ENCODE data around the gene FCHO2.

Gene FCHO2

DNA sequence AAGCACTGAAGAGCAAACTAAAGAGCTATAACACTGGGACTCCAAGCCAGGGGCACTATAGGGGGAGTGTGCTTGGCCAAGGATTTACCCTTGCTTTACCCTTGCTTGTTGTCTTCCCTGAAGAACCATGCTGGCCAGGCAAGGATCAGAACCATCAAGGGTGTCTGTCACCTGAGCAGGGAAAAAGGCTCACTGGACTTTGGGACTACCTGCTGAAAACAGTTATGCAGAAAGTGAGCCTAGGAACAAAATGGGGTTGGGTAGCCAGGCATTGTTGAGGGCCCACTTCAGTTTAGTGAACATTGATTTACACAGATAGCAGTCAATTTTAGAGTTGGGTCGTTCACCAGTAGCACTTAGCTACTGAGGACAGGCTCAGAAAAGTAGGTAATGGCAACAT lies 156.5 kb downstream of the FCHO2 start:
- no peak for DNase-seq (ENCODE audit: low read depth)

DNA sequence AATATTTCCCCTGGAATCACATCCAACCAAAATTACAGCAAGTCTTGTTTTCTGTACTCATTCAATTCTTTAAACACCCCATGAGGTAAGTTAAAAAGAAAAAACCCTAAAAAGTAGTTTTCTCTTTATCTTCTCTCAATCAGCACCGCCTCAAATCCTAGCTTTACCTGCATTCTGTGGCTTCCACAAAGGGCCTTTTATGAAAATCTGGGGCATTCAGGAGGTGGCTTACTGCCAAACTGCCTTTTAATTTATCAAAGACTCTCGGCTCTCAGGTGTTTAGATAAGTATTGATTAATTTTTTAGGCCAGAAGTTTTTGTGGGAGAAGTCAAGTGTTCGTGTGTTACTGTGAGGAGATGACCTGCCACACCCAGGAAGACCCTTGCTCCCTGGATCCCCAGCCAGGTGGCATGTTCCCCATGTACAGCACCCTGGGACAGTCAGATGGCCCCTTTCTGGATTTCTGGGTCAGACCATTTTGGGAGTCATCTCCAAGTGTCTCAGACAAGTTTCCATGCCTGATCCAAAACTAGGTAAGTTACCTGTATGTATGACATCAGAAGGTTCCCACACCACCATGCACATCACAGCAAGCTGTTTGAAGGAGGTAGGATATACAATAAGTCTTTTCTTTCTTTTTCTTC lies 158.3 kb downstream of the FCHO2 start:
- DNase-seq (ENCODE audit: low read depth) = no peak

DNA sequence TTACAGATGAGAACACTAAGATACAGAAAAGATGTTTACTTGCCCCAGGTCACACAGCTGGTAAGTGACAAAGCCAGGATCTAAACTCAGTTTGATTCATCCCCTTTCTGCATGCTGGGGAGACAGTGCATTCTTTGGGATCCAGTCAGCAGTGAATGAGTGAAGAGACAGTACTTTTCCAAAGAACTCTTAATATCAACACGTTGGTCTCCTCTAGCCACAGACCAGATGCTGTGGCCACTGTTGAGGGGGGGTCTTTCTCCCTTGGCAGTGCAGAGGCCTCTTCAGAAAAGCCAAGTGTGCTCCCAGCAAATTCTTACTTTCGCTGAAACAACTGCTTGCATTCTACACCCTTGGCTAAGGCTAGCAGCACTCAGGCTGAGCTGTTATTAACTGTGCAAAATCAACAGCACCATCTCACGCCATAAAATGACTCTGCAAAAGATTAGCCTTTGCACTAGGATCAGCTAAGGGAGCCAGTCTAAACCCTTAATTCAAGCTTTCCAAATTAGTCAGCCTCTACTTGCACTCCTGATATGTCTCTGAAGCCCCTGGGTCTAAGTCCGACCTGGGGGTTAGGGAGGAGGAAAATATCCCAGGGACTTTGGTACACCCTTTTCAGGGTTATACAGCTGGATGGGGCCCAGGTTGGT lies 159.7 kb downstream of the FCHO2 start:
- peak; percentile 91 for DNase-seq (ENCODE audit: low read depth)

DNA sequence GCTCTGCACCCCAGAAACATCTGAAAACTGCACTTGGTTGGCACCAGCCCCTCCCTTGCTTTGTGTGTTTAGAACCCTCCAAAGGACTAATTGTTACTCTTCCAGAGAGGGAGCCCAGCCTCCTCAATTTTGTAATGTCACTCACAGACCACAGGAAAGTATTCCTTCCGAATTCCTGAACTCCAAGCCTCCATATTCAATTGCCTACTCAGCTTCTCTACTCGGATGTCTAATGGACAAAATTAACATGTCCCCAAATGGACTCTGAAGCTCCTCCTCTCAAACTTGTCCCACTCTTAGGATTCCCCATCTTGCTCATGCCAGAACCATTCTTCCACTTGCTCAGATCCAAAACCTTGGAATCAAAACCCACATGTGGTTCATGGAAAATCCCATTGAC lies 160.7 kb downstream of the FCHO2 start:
- DNase-seq (ENCODE audit: low read depth) = no peak

DNA sequence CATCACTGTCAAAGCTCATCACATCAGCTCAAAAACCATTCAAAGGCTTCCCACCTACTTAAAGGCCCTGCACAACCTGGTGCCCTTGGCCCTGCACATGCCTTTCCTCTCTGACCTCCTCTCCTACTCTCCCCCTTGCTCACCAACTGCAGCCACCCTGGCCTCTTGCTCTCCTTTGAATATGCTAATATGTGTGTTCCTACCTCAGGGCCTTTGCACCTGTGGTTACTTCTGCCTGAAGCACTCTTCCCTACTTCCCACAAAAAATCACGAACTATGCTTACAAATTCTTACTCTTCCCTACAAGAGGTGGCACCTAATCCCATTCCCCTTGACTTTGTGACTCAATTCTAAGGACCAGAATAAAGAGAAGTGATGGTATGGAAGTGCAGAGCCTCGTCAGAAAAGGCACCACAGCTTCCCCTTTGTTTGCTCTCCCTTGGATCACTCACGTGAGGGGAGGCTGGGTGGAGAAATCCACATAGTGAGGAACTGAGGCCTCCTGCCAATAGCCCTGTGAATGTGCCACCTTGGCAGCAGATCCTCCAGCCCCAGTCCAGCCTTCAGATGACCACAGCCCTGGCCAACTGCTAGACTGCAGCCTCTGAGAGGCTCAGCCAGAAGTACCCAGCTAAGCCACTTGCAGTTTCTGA lies 161.4 kb downstream of the FCHO2 start:
- DNase-seq (ENCODE audit: low read depth) = no peak

DNA sequence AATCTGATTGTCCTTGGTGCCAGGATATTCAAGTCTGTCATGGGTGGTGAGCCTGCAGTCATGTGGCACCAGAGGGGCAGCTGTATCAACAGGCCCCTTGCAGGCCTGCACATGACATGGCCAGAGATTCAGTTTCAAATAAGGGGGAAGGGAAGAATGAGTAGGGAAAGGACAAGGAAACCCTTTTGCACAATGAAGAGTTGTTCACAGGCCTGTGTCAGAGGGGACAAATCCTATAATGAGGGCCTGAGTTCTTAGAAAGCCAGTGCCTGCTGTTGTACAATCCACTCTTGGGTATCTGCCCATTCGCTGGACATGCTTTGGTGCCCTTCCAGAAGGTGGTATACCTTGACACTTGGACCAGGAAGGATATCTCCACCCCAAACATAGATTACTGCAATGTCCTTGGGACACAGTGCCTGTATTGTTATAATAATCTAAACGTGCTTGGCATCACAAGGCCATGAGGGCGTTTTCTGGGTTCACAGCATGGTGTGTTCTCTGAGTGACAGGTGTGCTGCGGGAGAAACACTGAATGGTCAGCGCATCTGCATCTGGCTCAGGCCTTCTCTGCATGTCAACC lies 162.6 kb downstream of the FCHO2 start:
- no peak for DNase-seq (ENCODE audit: low read depth)

DNA sequence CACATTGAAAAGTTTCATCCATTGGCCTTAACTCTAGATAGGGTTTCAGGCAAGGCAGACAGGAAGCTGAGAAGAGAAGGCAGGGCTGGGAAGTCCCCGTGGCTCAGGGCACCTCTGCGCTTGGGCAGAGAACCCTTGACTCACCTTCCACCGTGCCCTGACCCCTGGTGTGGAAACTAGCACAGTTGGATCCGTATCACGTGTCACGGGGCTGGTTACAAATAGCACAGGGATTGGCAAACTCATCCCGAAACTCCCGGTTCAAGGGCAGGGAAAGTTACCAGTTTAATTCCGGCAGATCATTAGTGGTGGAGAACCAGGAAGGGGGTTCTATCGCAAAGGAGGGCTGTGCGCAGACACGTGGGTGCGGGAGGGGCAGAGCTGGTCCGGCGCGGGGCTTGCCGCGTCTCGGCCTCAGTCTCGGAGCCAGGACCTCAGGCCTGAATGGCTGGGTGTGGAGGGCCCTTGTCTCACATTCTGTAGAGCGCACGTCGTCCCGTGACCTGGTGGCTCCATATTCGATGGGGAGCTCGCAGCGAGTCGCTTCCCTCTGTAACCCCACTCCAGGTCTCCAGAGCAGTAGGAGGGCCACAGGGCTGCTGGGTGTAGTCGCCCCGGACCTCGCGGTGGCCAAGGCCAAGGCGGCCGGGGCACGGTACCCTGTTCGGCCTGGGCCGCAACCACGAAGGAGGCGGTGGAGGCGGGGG lies 163.8 kb downstream of the FCHO2 start:
- peak; percentile 10 for DNase-seq (ENCODE audit: low read depth)

DNA sequence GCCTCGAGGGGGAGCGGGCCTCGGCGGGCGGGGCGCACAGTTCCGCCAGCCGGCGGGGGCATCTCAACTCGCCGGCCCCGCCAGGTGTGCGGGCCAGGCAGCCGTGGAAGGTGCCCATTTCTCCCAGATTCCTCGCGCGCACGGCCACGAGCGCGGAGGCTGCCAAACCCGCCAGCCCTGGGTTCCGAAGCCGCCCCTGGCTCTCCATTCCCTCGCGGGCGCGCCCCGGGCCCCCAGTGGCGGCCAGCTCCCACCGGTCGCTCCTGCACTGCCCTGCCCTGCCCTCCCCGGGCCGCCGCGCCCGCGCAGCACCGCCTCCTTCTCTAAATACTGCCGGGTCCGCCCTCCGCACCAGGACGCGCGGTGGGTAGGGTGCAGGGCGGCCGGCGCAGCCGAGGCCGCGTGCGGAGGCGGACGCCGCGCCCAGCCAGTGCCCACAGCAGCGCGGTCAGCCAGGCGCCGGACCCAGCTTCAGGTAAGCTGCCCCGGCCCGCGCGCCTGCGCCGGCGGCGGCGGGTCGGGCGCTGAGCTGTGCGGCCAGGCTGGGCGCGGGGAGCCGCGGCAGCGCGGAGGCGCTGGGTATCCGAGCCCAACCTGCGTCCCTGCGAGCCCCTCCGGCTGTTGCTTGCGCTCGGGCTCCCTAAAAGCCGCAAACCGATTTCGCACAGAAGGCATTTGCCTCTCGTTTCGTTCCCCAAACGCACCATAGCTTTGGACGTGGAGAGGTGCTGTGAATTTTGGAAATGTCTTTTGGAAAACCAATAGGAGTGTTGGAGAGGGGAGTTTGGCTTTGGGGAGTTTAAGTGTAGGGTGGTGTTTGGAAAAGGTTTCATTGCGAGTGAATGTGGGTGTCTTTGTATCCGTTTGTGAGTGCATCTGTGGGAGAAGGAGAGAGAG lies 164.6 kb downstream of the FCHO2 start, which contains the start of gene TMEM171:
Gene TMEM171, plus strand, starts transcription at position 354 of the 897 bp plus-strand sequence. CDS start 2,799 bp downstream, outside the sequence.
- DNase-seq (ENCODE audit: low read depth) = peak; percentile 65

DNA sequence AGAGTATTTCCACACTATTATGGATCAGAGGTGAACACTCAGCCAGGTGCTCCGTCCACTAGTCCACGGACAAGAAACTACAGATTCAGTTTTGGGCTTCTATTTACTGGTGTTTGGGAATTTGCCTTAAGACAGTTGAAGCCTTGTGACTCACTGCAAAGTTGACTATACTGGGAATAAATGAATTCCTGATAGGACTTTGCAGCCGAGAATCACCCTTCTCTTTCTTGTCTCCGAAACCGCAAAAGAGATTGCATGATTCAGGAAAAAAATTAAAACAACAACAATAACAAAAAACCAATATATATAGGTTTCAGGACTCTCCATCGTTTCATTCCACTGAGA lies 165.2 kb downstream of the FCHO2 start:
- peak; percentile 60 for DNase-seq (ENCODE audit: low read depth)

DNA sequence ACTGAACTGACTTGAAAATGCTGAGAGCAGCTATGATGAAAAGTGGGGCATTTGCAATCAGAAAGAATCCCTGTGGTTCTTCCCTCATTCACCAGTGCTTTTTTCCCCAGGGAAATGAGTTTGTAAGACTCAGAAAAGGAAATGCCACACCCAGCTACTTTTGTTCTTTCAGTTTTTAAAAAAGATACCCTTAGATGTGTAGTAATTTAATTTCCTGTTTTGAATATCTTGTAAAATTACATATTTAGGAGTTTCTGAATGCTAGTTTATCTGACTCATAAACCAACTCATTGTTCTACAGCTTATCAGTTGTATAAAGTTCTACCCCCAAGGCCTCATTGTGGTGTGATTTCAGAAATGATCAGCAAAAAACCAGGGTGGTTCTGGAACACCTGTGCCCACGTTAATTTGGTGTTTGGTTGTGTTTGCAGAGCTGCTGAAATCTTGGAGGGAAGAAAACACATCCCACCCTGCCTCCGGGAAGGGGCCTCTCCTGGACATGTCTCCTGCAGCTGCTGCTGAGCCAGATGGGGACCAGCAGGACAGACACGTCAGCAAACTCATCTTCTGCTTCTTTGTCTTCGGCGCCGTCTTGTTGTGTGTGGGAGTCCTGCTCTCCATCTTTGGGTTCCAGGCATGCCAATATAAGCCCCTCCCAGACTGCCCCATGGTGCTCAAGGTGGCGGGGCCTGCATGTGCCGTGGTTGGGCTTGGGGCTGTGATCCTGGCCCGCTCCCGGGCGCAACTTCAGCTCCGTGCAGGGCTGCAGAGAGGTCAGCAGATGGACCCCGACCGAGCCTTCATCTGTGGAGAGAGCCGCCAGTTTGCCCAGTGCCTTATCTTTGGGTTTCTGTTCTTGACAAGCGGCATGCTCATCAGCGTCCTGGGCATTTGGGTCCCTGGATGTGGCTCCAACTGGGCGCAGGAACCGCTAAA lies 167.3 kb downstream of the FCHO2 start:
- peak; percentile 76 for DNase-seq (ENCODE audit: low read depth)

DNA sequence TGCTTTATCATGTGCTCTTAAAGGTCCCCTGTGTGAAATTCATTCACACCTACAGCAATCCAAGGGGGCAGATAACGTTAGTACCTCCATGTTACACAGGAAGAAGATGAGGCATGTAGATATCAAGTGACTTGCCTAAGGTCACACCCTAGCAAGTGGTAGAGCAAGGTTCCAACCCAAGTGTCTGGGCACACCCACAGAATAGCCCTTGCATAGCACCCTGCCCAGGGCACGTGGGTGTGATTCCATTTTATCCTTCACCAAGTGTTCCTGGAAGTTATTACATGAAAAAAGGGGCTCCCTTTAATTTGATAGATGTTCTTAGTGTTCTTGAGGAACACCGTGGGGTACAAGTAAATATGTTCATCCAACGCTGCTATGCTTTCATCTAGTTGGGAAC lies 169.4 kb downstream of the FCHO2 start:
- DNase-seq (ENCODE audit: low read depth) = no peak

DNA sequence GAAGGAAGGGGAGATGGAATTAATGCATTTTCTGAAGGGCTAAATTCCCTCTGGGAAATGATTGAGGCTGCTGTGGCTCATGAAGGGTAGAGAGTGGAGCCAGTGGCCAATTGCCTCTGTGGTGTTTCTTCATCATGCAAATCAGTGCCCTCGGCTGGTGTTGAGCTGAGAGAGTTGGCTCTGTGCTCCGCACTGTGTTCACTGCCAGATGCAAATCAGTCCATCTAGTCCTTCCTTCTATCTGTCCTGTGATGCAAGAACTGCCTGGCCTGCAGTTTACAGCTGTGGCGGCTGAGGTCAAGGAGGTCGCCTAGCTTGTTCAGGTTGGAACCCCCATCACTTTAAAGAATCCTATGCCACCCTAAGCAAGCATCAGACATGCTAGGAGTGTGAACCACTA lies 170.5 kb downstream of the FCHO2 start:
- DNase-seq (ENCODE audit: low read depth) = no peak

DNA sequence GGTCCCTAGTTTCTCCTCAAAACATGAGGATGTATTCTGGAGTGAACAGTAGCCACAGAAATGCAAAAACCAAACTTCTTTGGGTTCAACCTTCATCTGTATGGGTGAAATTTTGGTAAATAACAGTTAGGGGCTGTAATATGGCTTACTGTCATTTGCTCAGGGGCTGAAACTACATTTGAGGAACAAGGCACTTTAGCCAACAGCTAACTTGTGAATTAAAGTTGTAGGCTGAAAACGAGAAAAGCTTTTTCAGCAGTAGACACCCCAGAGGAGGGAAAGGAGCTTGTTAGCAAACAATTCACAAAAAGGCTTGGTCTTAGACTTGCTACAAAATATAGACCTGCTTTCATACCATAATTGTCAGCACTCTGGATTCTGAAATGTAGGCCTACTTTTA lies 171.1 kb downstream of the FCHO2 start:
- DNase-seq (ENCODE audit: low read depth) = no peak

DNA sequence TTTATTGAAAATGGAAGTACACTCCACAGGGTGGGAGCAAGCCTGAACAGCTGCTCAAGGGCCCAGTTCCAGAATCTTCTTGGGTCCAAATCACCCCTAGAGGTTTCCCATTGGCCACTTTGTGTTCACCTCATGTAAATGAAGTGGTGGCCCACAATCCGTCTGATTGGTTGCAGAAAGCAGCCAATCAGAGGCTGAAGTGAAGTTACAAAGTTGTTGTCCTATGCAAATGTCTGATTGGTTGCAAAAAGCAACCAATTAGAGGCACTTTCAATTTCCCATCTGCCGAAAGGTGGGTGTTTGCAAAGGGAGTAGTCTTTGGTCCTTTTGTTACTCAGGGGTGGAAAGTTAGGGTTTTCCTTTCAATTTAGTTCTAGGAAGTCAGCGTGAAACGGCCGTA lies 173.3 kb downstream of the FCHO2 start:
- DNase-seq (ENCODE audit: low read depth) = no peak

DNA sequence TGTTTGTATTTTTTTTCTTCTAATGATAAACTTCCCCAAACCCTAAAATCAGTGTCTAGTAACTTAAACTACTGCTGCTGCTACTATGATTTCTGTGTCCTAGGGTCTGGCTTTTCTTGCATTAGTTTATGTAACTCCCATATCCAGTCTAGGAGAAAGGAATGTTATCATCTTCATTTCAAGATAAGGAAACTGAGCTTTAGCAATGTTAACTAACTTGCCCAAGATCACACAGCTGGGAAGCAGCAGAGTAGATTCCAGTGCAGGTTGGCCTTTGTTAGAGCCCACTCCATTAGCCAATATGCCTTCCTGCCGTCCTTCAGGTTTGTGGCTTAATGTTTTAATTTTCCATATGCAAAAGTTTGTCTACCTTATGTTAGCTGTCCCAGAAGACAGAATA lies 175.0 kb downstream of the FCHO2 start:
- no peak for DNase-seq (ENCODE audit: low read depth)

DNA sequence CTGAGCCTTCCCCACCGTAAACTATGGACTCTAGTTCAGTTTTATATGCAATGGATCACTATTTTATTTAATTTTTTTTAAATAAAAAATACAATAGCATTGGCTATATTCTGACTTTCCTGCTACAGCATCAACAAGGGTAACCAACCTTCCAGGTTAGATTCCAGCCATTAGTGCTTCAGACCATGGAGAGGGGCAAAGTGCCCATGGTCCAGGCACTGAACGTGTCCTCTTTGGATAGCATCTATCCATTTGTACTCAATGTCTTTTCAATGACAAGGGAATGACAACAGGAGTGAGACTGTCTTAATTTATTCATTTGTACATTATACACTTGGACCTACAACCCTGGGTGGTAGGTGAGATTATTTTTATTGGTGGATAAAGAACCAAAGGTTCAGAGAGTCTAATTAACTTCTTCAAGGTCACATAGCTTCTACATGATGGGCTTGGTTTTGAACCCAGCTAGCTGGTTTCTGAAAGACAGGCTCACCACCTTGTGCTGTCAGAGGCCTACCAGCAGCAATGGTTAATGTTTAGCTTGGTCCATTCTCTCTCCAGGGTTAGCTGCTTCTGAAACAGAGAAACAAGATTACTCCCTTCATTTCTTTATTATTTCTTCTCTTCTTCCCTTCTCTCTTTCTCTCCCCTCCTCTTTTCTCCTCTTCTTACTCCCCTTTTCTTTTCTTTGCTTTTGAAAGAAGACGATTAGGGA lies 176.0 kb downstream of the FCHO2 start:
- no peak for DNase-seq (ENCODE audit: low read depth)

DNA sequence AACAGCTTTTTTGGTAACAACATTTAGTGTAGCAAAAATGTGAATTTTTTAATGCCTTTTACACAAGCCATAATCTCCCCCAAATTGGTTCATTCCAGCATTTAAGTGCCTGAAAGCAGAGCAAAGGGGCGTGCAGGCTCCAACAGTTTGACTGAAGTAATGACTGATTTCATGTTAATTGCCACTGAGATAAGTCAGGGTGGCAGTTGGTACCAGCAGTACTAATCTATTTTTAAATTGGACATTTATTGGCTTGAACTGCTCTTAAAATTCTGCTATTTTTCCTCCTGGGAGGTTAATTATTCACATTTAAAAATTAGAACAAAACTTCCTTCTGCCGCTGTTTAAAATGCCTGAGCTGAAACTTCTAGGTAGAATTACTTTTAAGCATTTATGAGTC lies 176.9 kb downstream of the FCHO2 start:
- DNase-seq (ENCODE audit: low read depth) = no peak

DNA sequence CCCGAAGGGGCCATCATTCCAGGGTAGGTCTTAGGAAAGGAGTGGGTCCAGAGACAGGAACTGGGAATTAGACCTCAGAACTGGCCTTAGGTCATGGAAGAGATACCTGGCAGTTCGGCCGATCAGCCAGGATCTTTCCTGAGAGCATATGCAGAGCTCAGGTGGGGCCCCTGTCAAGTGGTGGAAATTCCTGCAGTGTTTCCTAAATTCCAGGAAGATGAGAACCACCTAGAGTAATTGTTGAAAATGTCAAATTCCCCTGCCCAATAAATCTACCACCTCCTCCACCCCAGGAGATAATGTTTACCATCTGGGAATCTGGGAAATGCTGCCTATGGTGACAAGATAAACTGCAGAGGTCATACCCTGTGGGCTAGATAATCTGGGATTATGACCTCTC lies 179.2 kb downstream of the FCHO2 start:
- DNase-seq (ENCODE audit: low read depth) = no peak

DNA sequence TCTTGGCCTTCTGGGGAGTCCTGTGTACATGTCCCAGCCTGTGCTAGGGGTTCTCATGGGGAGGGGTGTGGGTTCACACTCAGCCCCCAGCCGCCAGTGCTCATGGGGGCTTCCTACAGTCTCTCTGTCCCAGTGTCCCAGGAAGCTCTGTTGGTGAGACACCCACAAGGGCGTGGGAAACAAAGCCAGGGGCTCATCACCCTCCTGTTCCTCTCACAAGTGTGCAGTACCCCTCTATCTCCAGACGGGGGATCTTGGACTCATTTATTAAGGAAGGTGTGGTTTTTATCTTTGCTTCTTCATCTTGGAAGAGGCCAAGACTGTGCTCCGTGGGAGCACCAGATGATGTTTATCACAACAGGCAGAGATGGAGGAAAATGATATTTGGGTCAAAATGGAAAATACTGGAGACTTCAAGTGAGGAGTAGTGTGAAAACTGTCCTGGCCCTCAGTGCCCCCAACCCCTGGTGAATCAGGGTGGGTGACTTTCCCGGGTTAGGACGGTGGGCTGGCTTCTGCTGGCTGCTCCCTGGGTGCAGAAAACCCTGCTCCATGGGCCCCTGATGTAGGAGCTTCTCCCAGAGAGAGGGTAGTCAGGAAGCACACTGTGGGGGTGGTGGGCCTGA lies 179.7 kb downstream of the FCHO2 start:
- peak; percentile 83 for DNase-seq (ENCODE audit: low read depth)

All from ELR (cell line).